GM18508 (cell line): ENCODE data around the gene THAP7.

Experiments
- ATAC-seq: cut with Tn5 transposase; IDR thresholded peaks from one replicate; pipeline ENCODE4 v1.9.1; 2021; ENCODE audit warnings: moderate number of reproducible peaks; ENCODE audit not compliant: insufficient read depth, unreplicated experiment

Gene THAP7

DNA sequence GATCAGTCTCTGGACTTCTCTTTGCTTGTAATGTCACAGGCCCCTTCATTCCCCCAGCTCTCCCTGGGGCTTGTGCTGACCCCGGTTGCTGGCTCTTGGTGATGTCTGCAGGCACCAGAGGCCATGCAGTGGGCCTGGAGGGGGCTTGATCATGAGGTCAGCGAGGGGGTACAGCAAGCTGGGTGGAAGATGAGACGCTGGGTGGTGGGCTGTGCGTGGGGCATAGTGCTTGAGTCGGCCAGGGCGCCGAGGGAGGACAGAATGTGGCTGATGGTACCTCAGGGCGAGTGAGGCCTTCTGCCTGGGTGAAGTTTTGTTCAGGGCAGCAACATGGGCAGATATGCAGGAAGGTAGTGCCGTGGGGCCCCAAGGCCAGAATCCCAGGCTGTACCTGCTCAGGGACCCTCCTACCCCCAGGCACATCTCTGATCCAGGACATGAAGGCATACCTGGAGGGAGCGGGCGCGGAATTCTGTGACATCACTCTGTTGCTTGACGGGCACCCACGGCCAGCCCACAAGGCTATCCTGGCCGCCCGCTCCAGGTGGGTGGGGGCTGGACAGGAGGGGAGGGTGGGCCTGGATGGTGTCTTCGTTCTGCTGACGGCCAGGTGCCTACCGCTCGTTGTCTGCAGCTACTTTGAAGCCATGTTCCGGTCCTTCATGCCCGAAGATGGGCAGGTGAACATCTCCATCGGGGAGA is 6.4 kb downstream of the THAP7 start:
- ATAC-seq, result no peak

- no peak for ATAC-seq
These were observed 7.0 kb downstream of the THAP7 start for GRCh38 chr22:20994902-20995241.

DNA sequence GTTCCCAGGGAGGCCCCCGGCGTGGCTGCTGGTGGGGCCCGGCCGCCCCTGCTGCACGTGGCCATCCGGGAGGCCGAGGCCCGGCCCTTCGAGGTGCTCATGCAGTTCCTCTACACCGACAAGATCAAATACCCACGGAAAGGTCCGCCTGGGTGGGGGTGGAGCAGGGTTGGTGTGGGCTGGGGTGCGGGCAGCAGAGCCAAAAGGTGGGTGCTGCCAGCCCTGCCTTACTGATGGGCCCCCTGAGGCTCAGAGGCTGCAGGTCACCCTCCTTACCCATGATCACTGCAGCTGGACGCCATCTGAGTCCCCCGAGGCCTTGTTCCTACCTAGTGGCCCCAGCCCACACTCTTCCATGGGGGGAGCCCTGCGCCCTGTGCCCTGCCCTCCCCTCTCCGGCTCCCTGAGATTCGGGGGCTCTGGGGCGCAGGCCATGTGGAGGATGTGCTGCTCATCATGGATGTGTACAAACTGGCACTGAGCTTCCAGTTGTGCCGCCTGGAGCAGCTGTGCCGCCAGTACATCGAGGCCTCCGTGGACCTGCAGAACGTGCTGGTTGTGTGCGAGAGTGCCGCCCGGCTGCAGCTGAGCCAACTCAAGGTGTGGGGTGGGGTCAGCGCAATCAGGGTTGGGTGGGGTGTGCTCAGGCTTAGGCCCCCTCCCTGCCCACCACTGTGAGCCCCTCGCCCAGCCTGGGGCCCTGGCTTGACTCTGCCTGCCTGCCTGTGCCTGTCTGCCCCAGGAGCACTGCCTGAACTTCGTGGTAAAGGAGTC is 7.6 kb downstream of the THAP7 start:
- ATAC-seq, result no peak

DNA sequence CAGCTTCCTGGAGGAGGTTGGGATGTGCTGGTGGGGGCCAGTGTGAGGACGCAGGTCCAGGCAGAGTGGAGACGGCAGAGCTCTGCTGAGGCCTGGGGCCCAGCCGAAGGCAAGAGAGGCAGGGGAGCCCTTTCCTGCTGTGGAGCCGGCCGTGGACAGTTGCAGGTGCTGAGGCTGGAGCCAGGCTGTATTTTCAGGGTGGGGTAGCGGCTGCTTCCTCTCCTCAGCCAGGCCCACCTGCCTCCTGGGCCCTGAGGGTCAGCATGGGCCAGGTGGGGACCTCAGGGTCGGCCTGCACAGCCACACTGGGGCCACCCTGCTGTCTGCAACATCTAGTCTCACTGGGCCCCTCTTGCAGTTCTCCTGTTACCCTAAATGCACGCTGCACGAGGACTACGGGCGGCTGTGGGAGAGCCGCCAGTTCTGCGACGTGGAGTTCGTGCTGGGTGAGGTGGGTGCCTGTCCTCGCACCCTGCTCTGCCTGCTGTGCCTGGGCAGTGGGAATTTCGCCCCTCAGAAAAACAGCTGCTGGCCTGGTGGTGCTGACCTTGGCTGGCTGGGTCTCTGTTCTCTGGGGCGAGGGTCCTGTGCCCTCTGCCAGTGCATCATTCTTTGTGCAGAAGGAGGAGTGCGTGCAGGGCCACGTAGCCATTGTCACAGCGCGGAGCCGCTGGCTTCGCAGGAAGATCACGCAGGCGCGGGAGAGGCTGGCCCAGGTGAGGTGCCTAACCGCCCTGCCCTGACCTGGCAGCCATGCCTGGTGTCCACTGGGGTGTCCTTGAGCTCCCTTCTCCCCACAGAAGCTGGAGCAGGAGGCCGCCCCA is 8.4 kb downstream of the THAP7 start:
- ATAC-seq, result no peak

DNA sequence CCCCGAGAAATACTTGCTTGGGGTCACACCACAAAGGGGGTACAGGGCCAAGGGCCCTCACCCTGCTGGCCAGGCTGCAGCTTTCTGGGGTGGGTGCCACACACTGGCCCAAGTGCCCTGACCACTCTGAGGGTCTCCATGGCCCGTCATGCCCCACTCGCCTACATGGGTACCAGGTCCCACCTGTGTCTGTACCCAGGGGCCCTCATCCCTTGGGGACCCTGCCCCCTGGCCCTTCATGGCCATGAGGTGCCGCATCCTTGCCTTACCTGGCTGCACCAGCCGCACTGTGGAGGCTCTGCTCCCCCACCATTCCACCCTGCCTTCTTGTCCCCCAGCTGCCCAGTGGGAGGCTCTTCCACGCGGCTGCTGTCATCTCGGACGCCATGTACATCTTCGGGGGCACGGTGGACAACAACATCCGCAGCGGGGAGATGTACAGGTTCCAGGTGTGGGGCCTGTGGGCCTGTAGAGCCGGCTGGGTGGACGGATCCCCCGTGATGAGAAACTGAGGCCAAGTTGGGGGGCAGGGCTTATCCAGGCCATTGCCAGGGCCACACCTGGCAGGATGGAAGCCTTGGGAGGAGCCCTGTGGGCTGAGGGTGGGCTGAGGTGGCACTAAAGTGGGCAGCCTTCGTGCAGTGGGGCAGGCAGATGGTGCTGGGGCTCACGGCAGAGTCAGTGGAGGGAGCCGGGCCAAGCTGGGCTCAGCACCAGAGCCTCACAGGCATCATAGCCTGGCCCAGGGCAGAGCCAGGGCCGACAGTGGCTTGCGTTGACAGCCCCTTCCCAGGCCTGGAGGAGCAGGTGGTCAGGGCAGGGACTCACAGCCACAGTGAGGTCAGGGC is 9.2 kb downstream of the THAP7 start:
- no peak for ATAC-seq

GRCh38 chr22:20992056-20992442 is 9.9 kb downstream of the THAP7 start:
- ATAC-seq, result no peak

DNA sequence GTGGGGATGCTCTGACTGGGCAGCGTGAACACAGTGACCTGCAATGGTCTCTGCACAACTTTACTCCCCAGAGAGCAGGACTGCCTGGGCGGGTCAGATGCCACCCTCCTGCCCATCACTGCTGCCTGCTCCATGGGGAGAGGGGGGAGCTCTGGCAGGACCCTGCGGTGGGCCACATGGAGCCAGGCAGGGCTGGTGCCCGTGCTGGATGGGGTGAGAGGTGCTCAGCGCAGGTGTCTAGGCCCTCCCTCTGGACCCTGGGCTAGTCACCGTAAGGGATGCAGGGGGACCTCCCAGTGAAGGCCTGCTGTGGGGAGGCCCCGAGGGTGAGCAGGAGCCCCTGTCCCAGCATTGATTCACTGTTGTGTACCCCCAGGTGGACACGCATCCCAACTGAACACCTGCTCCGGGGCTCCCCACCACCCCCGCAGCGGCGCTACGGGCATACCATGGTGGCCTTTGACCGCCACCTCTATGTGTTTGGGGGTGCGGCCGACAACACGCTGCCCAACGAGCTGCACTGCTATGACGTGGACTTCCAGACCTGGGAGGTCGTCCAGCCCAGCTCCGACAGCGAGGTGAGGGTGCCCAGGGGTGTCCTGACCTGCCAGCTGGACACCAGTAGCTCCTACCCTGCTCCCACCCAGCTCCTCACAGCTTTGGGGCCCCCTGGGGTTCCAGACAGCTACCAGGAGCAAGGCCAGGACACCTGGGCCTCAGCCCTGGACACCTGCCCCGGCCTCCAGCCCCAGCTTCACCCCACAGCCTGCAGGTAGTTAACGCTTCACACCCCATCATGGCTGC is 10.5 kb downstream of the THAP7 start:
- ATAC-seq, result no peak

- no peak for ATAC-seq
These were observed 11.4 kb downstream of the THAP7 start for GRCh38 chr22:20990184-20991180.

DNA sequence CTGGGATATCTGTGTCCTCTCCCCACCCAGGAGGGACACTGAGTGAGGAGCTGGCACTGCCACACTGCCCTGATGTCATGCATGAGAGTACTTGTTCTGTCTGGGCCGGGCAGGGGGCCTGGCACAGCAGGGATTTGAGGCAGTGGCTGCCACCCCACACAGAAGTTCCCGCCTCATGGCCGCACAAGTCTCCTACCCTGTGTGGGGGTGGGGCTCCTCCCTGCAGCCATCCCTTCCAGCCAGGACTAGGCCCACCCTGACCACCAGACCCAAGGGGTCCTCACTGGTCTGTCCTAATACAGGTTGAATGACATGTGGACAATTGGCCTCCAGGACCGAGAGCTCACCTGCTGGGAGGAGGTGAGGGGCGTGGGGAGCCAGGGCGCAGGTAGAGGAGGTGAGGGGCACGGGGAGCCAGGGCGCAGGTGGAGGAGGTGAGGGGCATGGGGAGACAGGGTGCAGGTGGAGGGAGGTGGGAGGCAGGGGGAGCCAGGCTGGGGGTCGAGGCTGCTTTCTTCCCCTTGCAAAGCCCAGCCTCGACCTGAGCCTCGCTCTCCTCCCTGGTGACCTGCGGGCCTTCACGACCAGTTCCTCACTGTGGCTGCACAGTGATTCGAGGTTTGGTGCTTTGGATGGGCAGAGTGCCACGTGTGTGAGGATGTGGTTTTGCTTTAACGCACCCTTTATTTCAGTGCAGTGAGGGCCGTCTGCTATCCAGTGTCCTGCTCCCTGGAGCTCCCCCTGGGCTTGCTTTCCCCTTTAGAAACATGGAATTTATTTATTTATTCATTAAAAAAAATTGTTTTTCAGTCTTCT is 12.4 kb downstream of the THAP7 start:
- no peak for ATAC-seq

DNA sequence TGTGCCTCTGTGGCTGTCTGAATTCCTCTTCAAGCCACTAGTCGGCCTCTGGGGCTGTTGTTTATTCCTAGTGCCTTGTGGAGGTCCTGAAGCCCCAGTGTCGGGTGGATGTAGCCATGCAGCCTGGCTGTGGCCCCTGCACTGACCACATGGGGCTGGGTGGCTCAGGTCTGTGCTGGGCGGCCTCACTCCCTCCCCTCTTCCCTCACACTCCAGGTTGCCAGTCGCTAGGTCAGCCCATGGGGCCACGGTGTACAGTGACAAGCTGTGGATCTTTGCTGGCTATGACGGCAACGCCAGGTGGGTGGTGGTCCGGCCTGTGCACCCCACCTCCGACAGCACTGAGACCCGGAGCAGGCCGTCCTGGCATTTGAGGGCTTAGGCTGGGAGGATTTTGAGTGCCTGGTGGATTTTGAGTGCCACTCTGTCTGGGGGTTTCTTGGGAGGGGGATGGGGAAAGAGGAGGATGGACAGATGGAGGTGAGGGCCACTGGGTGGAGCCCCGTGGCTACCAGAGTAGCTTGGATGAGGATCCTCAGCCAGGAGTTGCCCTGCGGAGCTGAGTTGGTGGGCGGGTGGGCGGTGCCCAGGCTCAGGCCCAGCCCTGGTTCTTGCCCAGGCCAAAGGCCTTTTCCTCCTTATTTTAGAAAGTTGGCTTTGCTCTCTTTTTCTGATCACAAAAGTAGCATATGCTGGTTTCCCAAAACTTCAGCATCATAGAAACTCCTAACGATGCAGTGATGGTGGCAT is 13.2 kb downstream of the THAP7 start:
- ATAC-seq, result no peak

DNA sequence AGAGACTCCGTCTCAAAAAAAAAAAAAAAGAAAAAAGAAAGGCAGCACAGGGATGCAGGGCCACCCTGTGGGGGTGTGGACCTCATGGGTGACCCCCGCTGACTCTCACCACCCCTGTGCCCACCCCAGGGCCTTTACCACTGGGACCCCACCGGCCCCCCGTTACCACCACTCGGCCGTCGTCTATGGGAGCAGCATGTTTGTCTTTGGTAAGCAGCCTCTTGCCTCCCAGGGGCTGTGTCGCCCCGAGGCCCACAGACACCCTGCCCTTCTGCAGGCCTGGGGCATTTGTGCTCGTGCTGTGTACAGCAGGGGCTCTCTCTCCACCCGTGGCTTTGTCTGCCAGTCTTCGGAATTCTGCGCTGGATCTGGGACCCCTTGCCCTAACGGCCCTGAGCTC is 14.5 kb downstream of the THAP7 start:
- ATAC-seq, result no peak

- ATAC-seq, result no peak
These were observed 15.6 kb downstream of the THAP7 start for GRCh38 chr22:20986365-20986764.

GRCh38 chr22:20985720-20986119 is 16.2 kb downstream of the THAP7 start:
- ATAC-seq, result no peak

- no peak for ATAC-seq
These were observed 18.7 kb downstream of the THAP7 start for GRCh38 chr22:20983081-20983771.

GRCh38 chr22:20982563-20982882 is 19.4 kb downstream of the THAP7 start:
- ATAC-seq, result no peak

GRCh38 chr22:20981787-20982562 is 19.9 kb downstream of the THAP7 start, which contains the start of gene LZTR1:
TSS of gene LZTR1 (plus strand) at chr22:20982297. CDS start at chr22:20982372, 75 bp downstream.
- no peak for ATAC-seq
